Measurements from ENCODE around the gene FES. TPM values are rescaled to one million over a fixed set of nuclear protein-coding genes. Genes with fewer than 3 reads are reported as not detected.

Gene FES
- total and polyA plus RNA-seq, 8 donors = 3.9 to 26.5 (median 9.1) TPM

GRCh38 chr15:90855139-90855538 lies 29.2 kb upstream of the FES start:
- TF ChIP-seq CTCF (IDR thresholded peaks at IDR 0.05) = no peak
- no peak overlapping the region for H3K4me3 ChIP-seq
- ATAC-seq = peak; percentile 20 to 60 (median 42)
- H3K4me1 ChIP-seq = peaks cover 0 to 11% (median 7%) of the 10 kb centered on the region in 3 donors
- H3K9me3 ChIP-seq = no peaks in the 10 kb centered on the region
- DNase-seq = peak in 2 of 6 donors; percentile 39 to 59
- 61% methylated on average over 9 of the region's 9 CpGs for WGBS, 2 donors
- intact Hi-C loops (cut with DNase I) = no loop called here
- FAIRE-seq = no peak
- no peaks in the 10 kb centered on the region for H3K27me3 ChIP-seq
- no peaks in the 10 kb centered on the region for H3K36me3 ChIP-seq
- H3K27ac ChIP-seq = no peak overlapping the region

GRCh38 chr15:90857337-90857736 lies 27.0 kb upstream of the FES start:
- Histone ChIP-seq H3K27ac (no peak overlapping the region), H3K4me1 (peaks cover 6 to 27% (median 20%) of the 10 kb centered on the region in 3 donors), H3K36me3 (no peaks in the 10 kb centered on the region), H3K27me3 (no peaks in the 10 kb centered on the region), H3K4me3 (no peak overlapping the region), H3K9me3 (no peaks in the 10 kb centered on the region)
- WGBS, 2 donors = 88 to 94% methylated on average over 8 of the region's 8 CpGs
- ATAC-seq = no peak
- no peak for DNase-seq
- intact Hi-C loops (cut with DNase I) = no loop called here
- FAIRE-seq = no peak
- TF ChIP-seq CTCF (IDR thresholded peaks at IDR 0.05) = no peak

GRCh38 chr15:90857883-90858443 lies 26.3 kb upstream of the FES start:
- intact Hi-C loops (cut with DNase I) = no loop called here
- WGBS, 2 donors = 82 to 87% methylated on average over 8 of the region's 8 CpGs
- no peak for DNase-seq
- ATAC-seq = no peak
- H3K27ac ChIP-seq = no peak overlapping the region
- no peak overlapping the region for H3K4me3 ChIP-seq
- no peaks in the 10 kb centered on the region for H3K9me3 ChIP-seq
- FAIRE-seq = no peak
- peaks cover 6 to 30% (median 20%) of the 10 kb centered on the region in 3 donors for H3K4me1 ChIP-seq
- no peak for TF ChIP-seq CTCF (IDR thresholded peaks at IDR 0.05)
- H3K27me3 ChIP-seq = no peaks in the 10 kb centered on the region
- H3K36me3 ChIP-seq = no peaks in the 10 kb centered on the region

- ATAC-seq = peak; percentile 58 to 77 (median 70)
- FAIRE-seq = no peak
- H3K36me3 ChIP-seq = no peaks in the 10 kb centered on the region
- peak overlapping the region in 3 of 4 donors; percentile 2 to 62 (median 57) for H3K27ac ChIP-seq
- no peaks in the 10 kb centered on the region for H3K27me3 ChIP-seq
- H3K4me3 ChIP-seq = no peak overlapping the region
- H3K9me3 ChIP-seq = no peaks in the 10 kb centered on the region
- intact Hi-C loops (cut with DNase I) = no loop called here
- 23 to 29% methylated on average over 10 of the region's 10 CpGs for WGBS, 2 donors
- DNase-seq = peak in 4 of 6 donors; percentile 55 to 70 (median 64)
- TF ChIP-seq CTCF (IDR thresholded peaks at IDR 0.05) = peak in 2 of 4 donors; percentile 20 to 37
- H3K4me1 ChIP-seq = peaks cover 6 to 30% (median 20%) of the 10 kb centered on the region in 3 donors
Measured at GRCh38 chr15:90859234-90860131, 24.8 kb upstream of the FES start.
